ENCODE data around the gene AMN1.
"Not testable (repeated sequence)": the region's sequence is repeated elsewhere in the genome, so short reads cannot be mapped to it uniquely, and the experiment has no call there.

Gene AMN1

GRCh38 chr12:31765931-31766330, 37.1 kb upstream of the AMN1 start:
- CTCF ChIA-PET = interaction anchor here (1.0 to 1.8 kb wide), 3 partner anchors 13 to 38 kb away, joined by 3 to 4 read pairs (median 3); no protein-coding TSS in a partner anchor
- POLR2A ChIA-PET = no interaction called here
- no peak for DNase-seq (ENCODE audit: extremely low spot score)
- TF ChIP-seq, protein P1, sequence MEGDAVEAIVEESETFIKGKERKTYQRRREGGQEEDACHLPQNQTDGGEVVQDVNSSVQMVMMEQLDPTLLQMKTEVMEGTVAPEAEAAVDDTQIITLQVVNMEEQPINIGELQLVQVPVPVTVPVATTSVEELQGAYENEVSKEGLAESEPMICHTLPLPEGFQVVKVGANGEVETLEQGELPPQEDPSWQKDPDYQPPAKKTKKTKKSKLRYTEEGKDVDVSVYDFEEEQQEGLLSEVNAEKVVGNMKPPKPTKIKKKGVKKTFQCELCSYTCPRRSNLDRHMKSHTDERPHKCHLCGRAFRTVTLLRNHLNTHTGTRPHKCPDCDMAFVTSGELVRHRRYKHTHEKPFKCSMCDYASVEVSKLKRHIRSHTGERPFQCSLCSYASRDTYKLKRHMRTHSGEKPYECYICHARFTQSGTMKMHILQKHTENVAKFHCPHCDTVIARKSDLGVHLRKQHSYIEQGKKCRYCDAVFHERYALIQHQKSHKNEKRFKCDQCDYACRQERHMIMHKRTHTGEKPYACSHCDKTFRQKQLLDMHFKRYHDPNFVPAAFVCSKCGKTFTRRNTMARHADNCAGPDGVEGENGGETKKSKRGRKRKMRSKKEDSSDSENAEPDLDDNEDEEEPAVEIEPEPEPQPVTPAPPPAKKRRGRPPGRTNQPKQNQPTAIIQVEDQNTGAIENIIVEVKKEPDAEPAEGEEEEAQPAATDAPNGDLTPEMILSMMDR (IDR thresholded peaks at IDR 0.05; ENCODE audit: control extremely low read depth, extremely low read depth, low read depth, missing control alignments) = no peak

GRCh38 chr12:31759632-31760459, 31.0 kb upstream of the AMN1 start:
- CTCF ChIA-PET = interaction anchor here (1.1 to 2.3 kb wide), 3 partner anchors 10 to 31 kb away, joined by 3 to 8 read pairs (median 6); partner anchors contain the start of gene AMN1
- POLR2A ChIA-PET = no interaction called here
- TF ChIP-seq, protein P1 (IDR thresholded peaks at IDR 0.05; ENCODE audit: control extremely low read depth, extremely low read depth, low read depth, missing control alignments) = no peak
- no peak for DNase-seq (ENCODE audit: extremely low spot score)

GRCh38 chr12:31758297-31758696, 29.5 kb upstream of the AMN1 start:
- CTCF ChIA-PET; POLR2A ChIA-PET; DNase-seq (ENCODE audit: extremely low spot score): not testable (repeated sequence)

- ChIA-PET CTCF (no interaction called here), POLR2A (interaction anchor here (0.7 kb wide), 1 partner anchor 459 kb away, joined by 6 read pairs; no protein-coding TSS in a partner anchor)
- DNase-seq (ENCODE audit: extremely low spot score) = no peak
- TF ChIP-seq, protein P1 (IDR thresholded peaks at IDR 0.05; ENCODE audit: control extremely low read depth, extremely low read depth, low read depth, missing control alignments) = no peak
Measured at GRCh38 chr12:31756977-31757420, 28.2 kb upstream of the AMN1 start.

DNA sequence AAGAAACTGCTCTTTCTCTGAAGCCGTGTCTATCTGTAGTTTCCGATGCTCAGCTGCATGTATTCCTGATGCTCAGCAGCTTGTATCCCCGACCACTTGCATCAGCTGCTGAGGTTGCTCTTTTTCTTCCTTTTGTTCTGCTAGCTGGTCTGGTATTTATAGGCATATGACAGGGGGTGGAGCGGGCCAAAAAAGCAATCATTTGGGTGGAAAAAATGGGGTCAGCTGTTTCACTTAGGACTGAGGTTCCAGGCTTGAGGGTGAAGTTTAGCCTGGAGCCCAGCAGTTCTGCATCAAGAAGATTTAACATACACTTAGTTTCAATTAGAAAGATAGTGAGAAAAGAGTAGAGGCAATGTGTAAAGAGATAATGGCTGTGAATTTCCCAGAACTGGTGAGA, 23.6 kb upstream of the AMN1 start:
- no peak for DNase-seq (ENCODE audit: extremely low spot score)
- TF ChIP-seq, protein P1 (IDR thresholded peaks at IDR 0.05; ENCODE audit: control extremely low read depth, extremely low read depth, low read depth, missing control alignments) = no peak
- CTCF ChIA-PET = no interaction called here
- POLR2A ChIA-PET = no interaction called here

GRCh38 chr12:31751085-31751484, 22.3 kb upstream of the AMN1 start:
- CTCF ChIA-PET = no interaction called here
- POLR2A ChIA-PET = no interaction called here
- DNase-seq (ENCODE audit: extremely low spot score) = no peak
- TF ChIP-seq, protein P1 (IDR thresholded peaks at IDR 0.05; ENCODE audit: control extremely low read depth, extremely low read depth, low read depth, missing control alignments) = no peak

DNA sequence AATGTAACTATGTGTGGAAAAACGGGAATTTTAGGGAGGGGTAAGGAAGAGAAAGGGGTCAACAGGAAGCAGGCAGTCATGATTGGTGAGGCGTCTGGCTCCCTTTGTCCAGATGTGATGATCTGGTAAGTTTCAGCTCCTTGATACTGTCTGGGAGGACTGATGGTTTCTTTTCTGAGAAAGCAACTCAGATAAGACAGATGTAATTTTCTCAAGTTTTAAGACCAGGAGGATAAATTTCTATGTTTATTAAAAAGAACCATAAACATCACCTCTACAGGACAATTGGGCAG, 21.9 kb upstream of the AMN1 start:
- ChIA-PET POLR2A (no interaction called here), CTCF (interaction anchor here (2.0 kb wide), 1 partner anchor 9 kb away, joined by 8 read pairs; no protein-coding TSS in a partner anchor)
- TF ChIP-seq, protein P1 (IDR thresholded peaks at IDR 0.05; ENCODE audit: control extremely low read depth, extremely low read depth, low read depth, missing control alignments) = no peak
- no peak for DNase-seq (ENCODE audit: extremely low spot score)
